ENCODE measurements around the gene WSB1.

WSB1 gene

DNA sequence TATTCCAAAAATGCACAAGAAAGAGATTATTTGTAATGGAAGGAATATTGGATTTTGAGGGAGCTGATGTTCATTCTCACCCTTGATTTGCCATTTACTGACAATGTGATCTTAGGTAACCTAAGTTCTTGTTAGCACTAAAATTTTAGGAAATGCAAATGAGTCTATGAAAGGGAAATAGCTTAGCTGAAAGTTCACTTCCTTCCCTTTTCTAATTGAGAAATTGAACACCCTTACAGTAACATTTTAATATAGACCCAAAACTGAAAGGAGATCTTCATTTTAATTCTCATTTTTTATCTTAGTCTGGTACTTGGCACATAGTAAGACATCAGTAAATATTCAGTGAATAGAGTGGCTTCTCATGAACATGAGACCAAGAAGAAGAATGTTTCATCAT lies 10.9 kb upstream of the WSB1 start:
- DNase-seq, result no peak
- in situ Hi-C loops (cut with HindIII; ENCODE audit: low pct_ligation_motif_present, low sequenced_read_pairs), result no loop called here
- Histone ChIP-seq H3K36me3 (replicated peaks) (no peaks in the 10 kb centered on the region), H3K4me3 (ENCODE audit: low read depth, low read length) (no peak overlapping the region), H3K27me3 (replicated peaks) (no peaks in the 10 kb centered on the region), H3K27ac (no peak overlapping the region)
- TF ChIP-seq, protein P1, sequence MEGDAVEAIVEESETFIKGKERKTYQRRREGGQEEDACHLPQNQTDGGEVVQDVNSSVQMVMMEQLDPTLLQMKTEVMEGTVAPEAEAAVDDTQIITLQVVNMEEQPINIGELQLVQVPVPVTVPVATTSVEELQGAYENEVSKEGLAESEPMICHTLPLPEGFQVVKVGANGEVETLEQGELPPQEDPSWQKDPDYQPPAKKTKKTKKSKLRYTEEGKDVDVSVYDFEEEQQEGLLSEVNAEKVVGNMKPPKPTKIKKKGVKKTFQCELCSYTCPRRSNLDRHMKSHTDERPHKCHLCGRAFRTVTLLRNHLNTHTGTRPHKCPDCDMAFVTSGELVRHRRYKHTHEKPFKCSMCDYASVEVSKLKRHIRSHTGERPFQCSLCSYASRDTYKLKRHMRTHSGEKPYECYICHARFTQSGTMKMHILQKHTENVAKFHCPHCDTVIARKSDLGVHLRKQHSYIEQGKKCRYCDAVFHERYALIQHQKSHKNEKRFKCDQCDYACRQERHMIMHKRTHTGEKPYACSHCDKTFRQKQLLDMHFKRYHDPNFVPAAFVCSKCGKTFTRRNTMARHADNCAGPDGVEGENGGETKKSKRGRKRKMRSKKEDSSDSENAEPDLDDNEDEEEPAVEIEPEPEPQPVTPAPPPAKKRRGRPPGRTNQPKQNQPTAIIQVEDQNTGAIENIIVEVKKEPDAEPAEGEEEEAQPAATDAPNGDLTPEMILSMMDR (IDR thresholded peaks at IDR 0.05; ENCODE audit: low read depth, low read length, missing control alignments), result no peak

DNA sequence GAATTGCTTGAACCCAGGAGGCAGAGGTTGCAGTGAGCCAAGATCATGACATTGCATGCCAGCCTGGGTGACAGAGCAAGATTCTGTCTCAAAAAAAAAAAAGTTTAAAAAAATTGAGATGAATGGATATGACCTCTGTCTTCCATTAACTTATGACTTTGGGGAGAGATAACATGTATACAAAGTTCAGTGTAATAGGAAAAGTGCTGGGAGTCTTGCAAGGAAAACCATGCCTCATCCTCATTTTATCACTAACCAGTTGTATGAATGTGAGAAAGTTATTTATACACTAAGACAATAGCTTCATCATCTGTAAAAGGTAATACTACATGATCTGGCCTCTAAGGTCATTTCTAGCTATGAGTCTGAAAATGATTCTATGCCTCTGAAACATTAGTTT lies 10.2 kb upstream of the WSB1 start:
- in situ Hi-C loops (cut with HindIII; ENCODE audit: low pct_ligation_motif_present, low sequenced_read_pairs), result no loop called here
- H3K27ac ChIP-seq, result no peak overlapping the region
- no peak overlapping the region for H3K4me3 ChIP-seq (ENCODE audit: low read depth, low read length)
- no peaks in the 10 kb centered on the region for H3K36me3 ChIP-seq (replicated peaks)
- DNase-seq, result no peak
- TF ChIP-seq, protein P1 (IDR thresholded peaks at IDR 0.05; ENCODE audit: low read depth, low read length, missing control alignments), result no peak
- H3K27me3 ChIP-seq (replicated peaks), result no peaks in the 10 kb centered on the region

DNA sequence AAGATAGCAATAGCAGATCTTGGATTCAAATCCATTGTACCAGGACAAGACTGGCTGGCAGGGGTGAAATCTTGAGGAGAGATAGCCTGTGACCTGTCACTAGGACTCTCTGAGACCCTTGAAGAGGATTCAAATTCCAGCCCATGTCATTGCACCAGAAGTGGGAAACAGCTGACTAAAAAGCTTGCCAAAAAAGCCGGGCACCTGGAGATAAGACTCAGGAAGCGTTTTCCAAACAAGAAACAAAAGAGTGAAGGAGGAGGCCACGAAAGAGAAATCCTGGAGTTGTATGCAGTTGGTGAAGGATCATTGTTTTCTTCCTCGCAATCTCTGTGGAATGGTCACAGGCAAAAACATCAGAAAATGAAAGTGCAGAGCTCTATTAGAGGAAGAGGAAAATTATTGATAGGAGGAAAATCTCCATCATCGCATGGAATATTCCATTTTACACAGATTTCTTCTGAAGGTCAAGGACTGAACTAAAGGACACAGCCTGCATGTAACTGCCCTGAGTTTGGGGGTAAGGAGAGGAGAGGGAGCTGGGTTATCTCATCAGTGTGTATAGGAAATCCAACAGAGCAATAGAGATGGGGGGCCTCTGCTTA lies 9.0 kb upstream of the WSB1 start:
- TF ChIP-seq, protein P1 (IDR thresholded peaks at IDR 0.05; ENCODE audit: low read depth, low read length, missing control alignments), result no peak
- Histone ChIP-seq H3K27me3 (replicated peaks) (no peaks in the 10 kb centered on the region), H3K27ac (no peak overlapping the region), H3K36me3 (replicated peaks) (no peaks in the 10 kb centered on the region), H3K4me3 (ENCODE audit: low read depth, low read length) (no peak overlapping the region)
- DNase-seq, result no peak
- in situ Hi-C loops (cut with HindIII; ENCODE audit: low pct_ligation_motif_present, low sequenced_read_pairs), result no loop called here

DNA sequence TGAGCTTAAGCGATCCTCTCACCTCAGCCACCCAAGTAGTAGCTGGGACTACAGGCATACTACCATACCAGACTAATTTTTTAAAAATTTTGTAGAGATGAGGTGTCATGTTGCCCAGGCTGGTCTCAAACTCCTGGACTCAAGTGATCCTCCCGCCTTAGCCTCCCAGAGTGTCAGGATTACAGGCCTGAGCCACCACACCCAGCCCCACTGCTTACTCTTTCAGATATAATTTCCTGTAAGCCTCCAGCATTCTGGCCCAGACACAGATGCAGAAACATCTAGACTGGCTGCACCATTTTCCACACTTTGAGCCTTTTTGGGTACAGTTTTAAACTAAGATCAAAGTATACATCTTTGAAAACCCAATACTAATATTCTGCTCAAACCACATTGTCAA lies 8.4 kb upstream of the WSB1 start:
- no peaks in the 10 kb centered on the region for H3K27me3 ChIP-seq (replicated peaks)
- no peak overlapping the region for H3K27ac ChIP-seq
- in situ Hi-C loops (cut with HindIII; ENCODE audit: low pct_ligation_motif_present, low sequenced_read_pairs), result no loop called here
- no peak for DNase-seq
- TF ChIP-seq, protein P1 (IDR thresholded peaks at IDR 0.05; ENCODE audit: low read depth, low read length, missing control alignments), result no peak
- H3K36me3 ChIP-seq (replicated peaks), result no peaks in the 10 kb centered on the region
- no peak overlapping the region for H3K4me3 ChIP-seq (ENCODE audit: low read depth, low read length)

DNA sequence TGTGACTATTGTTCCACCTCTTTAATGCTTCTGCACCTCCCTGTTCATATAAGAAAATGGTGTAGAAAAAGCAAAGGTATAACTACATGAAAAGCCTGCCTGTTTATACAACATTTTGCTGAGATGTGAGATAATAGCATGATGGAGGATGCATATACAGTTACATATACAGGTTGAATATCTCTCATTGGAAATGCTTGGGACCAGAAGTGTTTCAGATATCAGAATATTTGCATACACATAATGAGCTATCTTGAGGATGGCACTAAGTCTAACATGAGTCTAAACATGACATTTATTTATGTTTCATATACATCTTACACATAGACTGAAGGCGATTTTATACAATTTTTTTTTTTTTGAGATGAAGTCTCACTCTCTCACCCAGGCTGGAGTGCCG lies 5.7 kb upstream of the WSB1 start:
- DNase-seq, result no peak
- H3K4me3 ChIP-seq (ENCODE audit: low read depth, low read length), result no peak overlapping the region
- TF ChIP-seq, protein P1 (IDR thresholded peaks at IDR 0.05; ENCODE audit: low read depth, low read length, missing control alignments), result no peak
- H3K27me3 ChIP-seq (replicated peaks), result no peaks in the 10 kb centered on the region
- H3K36me3 ChIP-seq (replicated peaks), result no peaks in the 10 kb centered on the region
- no peak overlapping the region for H3K27ac ChIP-seq
- in situ Hi-C loops (cut with HindIII; ENCODE audit: low pct_ligation_motif_present, low sequenced_read_pairs), result no loop called here

DNA sequence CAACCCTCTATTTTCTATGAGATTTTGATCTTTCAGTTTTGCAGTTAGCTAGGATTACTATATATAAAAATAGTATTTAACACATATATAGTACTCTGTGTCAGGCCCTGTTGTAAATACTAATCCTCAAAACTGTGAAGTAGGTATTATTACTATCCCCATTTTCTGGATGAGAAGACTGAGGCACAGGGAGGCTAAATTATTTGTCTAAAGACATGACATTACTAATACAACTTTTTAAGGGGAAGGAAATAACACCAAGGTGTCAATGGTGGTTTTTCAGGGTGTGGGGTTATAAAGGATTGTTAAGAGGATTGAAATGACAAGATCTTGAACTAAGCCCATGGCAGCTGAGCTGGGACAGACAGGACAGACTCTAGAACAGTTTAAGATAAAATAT lies 4.1 kb upstream of the WSB1 start:
- Histone ChIP-seq H3K4me3 (ENCODE audit: low read depth, low read length) (no peak overlapping the region), H3K36me3 (replicated peaks) (no peaks in the 10 kb centered on the region), H3K27ac (no peak overlapping the region), H3K27me3 (replicated peaks) (no peaks in the 10 kb centered on the region)
- TF ChIP-seq, protein P1 (IDR thresholded peaks at IDR 0.05; ENCODE audit: low read depth, low read length, missing control alignments), result no peak
- no peak for DNase-seq
- in situ Hi-C loops (cut with HindIII; ENCODE audit: low pct_ligation_motif_present, low sequenced_read_pairs), result no loop called here
